ENCODE results near the gene DCN.

The DCN gene

DNA sequence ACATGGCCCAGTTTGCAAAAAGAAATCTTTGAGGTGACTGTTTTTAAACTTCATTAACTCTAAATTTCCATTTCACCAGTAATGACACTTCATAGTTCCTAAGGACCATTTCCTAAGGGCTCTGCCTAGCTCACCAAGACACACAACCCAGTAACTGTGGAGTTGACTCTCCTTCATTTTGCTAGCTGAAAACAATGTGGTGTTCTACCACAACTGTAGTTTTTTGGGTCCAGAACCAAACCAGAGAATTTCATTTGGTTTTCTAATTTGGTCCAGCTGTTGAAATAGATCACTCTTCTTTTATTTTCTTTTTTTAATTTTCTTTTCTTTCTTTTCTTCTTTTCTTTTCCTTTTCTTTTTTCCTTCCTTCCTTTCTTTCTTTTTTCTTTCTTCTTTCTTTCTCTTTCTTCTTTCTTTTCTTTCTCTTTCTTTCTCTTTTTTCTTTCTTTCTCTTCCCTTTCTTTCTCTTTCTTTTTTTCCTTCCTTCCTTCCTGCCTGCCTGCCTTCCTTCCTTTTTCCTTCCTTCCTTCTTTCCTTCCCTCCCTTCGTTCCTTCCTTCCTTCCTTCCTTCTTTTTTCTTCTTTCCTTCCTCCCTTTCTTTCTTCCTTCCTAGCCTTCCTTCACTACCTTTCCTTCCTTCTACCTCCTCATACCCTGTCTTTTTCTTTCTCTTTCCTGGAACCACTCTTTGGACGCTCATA lies 52.8 kb downstream of the DCN start:
- DNase-seq: no peak

- no peak for DNase-seq
Observed at GRCh38 chr12:91127751-91128150, 54.9 kb downstream of the DCN start.

GRCh38 chr12:91127306-91127705 lies 55.3 kb downstream of the DCN start:
- no peak for DNase-seq

- no peak for DNase-seq
Observed at GRCh38 chr12:91126516-91126915, 56.1 kb downstream of the DCN start.

GRCh38 chr12:91123236-91123916 lies 59.2 kb downstream of the DCN start:
- DNase-seq: no peak

- DNase-seq: no peak
Observed at GRCh38 chr12:91120781-91121180, 61.8 kb downstream of the DCN start.

DNA sequence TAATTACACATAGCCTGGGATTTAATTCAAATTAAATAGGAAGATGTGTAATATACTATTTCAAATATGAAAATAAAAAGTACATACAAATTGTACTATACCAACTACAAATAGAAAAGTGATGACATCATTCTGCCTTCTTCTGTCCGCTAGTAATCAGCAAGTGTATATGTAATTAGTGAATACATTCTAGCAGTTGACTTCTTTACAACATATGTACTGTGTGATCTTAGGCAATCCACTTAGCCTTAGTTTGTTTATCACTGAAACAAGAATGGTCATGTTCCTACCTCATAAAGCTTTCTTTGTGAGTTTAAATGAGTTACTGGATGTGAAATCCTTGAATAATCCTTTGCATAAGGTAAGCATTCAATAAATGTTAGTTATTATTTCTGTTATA lies 63.5 kb downstream of the DCN start:
- DNase-seq: no peak

DNA sequence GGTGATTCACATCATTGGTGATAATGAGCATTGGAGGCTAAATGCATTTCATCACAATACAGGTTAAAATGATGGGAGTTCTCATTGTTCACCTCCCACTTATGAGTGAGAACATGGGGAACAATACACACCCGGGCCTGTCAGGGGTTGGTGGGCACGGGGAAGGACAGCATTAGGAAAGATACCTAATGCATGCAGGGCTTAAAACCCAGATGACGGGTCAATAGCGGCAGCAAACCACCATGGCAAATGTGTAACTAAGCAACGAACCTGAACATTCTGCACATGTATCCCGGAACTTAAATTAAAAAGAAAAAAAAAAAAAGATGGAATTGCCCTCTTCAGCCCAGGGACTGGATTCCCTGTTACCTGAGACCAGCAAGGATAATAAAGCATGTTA lies 69.0 kb downstream of the DCN start:
- DNase-seq: no peak

- no peak for DNase-seq
Observed at GRCh38 chr12:91111366-91112325, 71.0 kb downstream of the DCN start, which contains the start of gene LUM. LUM (minus strand) TSS chr12:91111494; CDS start chr12:91108979, 2,515 bp downstream.

GRCh38 chr12:91110311-91110924 lies 72.2 kb downstream of the DCN start:
- no peak for DNase-seq

GRCh38 chr12:91109581-91110310 lies 72.9 kb downstream of the DCN start:
- no peak for DNase-seq

- DNase-seq: no peak
Observed at GRCh38 chr12:91109148-91109564, 73.5 kb downstream of the DCN start.

DNA sequence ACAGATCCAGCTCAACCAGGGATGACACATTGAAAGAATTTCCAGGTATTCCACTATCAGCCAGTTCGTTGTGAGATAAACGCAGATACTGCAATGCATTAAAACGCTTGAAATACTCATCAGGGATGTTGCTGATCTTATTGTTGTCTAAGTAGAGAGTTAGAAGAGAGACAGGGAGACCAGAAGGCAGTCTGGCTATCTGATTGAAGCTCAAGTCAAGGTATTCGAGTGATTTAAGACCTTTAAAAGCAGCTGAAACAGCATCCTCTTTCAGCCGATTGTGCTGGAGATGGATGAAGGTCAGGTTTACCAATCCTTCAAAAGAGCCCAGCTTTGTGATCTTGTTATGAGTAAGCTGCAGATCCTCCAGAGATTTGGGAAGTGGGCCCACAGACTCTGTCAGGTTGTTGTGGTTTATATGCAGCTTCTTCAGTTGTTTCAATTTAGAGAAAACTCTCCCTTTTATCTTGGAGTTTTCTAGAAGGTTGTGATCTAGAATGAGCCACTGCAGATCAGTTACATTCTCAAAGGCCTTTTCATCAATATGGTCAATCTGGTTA lies 74.3 kb downstream of the DCN start:
- no peak for DNase-seq

GRCh38 chr12:91106283-91106682 lies 76.3 kb downstream of the DCN start:
- no peak for DNase-seq

GRCh38 chr12:91105807-91106206 lies 76.8 kb downstream of the DCN start:
- DNase-seq: no peak

- no peak for DNase-seq
Observed at GRCh38 chr12:91104812-91105466, 77.7 kb downstream of the DCN start.

DNA sequence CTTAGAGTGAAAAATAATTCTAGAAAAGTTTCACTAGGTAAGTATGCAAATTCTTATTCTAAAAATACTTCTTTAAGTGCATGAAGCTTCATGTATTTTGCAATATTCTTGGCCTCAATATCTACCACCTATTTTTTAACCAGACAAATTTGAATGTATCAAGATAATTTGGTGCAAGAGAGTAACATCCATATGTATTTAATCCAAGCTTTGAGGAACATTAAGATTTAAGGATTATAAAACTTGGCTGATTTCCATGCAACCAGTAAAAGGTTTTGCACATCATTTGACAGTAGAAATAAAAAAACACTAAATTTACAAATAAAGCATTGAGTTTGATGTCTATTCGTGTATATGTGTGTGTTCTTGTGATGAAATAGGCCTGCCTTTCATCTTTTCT lies 79.0 kb downstream of the DCN start:
- no peak for DNase-seq

- no peak for DNase-seq
Observed at GRCh38 chr12:91103101-91103500, 79.5 kb downstream of the DCN start.

- no peak for DNase-seq
Observed at GRCh38 chr12:91100906-91101305, 81.7 kb downstream of the DCN start.

GRCh38 chr12:91099836-91100235 lies 82.8 kb downstream of the DCN start:
- DNase-seq: no peak

- no peak for DNase-seq
Observed at GRCh38 chr12:91099341-91099740, 83.3 kb downstream of the DCN start.

All from activated CD4-positive, alpha-beta T cell treated with anti-CD3 and anti-CD28 coated beads for 1 hour (primary cell).